BE2C (cell line): ENCODE data around the gene NQO1.

Experiments
- DNase-seq: peaks from one replicate; pipeline ENCODE4 v3.0.0-alpha.2; 2020
- H3K27me3 ChIP-seq: fragments of 250-450 bp; sonication (Bioruptor Pico); 2 replicates; pipeline ENCODE4 v1.5.1; 2020; ENCODE audit warnings: mild to moderate bottlenecking
- H3K36me3 ChIP-seq: fragments of 250-450 bp; sonication (Bioruptor Pico); 2 replicates; pipeline ENCODE4 v1.5.1; 2020; ENCODE audit warnings: mild to moderate bottlenecking
- H3K4me1 ChIP-seq: fragments of 250-450 bp; sonication (Bioruptor Pico); 2 replicates; pipeline ENCODE4 v1.5.1; 2020
- H3K4me3 ChIP-seq: 2 replicates; pipeline ENCODE4 v1.5.1; 2011; ENCODE audit warnings: low read depth, low read length
- H3K9me3 ChIP-seq: fragments of 250-450 bp; sonication (Bioruptor Pico); 2 replicates; pipeline ENCODE4 v1.5.1; 2020
- TF ChIP-seq, protein P1 (sequence below): IDR thresholded peaks from 2 replicates; pipeline ENCODE4 v1.5.1; 2012; ENCODE audit warnings: mild to moderate bottlenecking, low read depth, low read length

NQO1 gene

DNA sequence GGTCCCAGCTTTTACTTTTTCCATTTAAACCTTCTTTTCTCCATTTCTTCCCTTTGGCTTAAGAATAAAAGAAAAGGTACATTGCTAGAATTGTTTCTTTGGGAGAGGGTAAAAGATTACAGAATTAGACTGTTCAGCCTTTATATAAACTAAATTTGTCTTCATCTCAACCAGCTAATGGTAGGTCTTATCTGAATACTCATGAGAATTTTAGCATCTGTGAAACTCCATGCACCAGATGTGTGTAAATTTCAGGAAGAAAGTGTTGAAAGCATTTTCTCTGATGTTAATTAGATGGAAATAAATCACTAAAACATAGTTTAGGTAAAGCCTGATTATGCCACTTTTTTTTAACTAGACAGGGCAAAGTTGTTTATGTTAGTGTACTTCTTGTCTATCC, 24.9 kb downstream of the NQO1 start:
- H3K4me3 ChIP-seq = no peak overlapping the region
- H3K4me1 ChIP-seq = no peaks in the 10 kb centered on the region
- H3K36me3 ChIP-seq = peaks cover 3% of the 10 kb centered on the region
- H3K9me3 ChIP-seq = no peaks in the 10 kb centered on the region
- no peak for DNase-seq
- H3K27me3 ChIP-seq = no peaks in the 10 kb centered on the region
- TF ChIP-seq, protein P1, sequence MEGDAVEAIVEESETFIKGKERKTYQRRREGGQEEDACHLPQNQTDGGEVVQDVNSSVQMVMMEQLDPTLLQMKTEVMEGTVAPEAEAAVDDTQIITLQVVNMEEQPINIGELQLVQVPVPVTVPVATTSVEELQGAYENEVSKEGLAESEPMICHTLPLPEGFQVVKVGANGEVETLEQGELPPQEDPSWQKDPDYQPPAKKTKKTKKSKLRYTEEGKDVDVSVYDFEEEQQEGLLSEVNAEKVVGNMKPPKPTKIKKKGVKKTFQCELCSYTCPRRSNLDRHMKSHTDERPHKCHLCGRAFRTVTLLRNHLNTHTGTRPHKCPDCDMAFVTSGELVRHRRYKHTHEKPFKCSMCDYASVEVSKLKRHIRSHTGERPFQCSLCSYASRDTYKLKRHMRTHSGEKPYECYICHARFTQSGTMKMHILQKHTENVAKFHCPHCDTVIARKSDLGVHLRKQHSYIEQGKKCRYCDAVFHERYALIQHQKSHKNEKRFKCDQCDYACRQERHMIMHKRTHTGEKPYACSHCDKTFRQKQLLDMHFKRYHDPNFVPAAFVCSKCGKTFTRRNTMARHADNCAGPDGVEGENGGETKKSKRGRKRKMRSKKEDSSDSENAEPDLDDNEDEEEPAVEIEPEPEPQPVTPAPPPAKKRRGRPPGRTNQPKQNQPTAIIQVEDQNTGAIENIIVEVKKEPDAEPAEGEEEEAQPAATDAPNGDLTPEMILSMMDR = no peak

DNA sequence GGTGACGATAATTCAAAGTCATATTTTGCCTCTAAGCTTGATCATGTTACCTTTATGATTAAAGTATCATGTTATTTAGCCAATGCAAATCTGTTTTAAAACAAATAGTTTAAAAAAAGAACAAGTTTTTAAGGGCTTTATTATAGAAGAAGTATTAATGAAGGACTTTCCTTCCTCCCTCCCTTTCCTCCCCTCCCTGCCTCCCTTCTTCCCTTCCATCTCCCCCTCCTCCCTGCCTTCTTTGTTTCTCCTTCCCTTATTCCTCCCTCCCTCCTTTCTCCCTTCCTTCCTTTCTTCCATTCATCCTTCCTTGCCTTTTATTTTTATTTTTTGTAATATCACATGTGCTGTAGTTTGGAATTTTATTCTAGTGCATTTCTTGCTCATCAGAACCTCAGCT, 26.4 kb downstream of the NQO1 start:
- no peak for DNase-seq
- no peaks in the 10 kb centered on the region for H3K9me3 ChIP-seq
- no peaks in the 10 kb centered on the region for H3K4me1 ChIP-seq
- TF ChIP-seq, protein P1 = no peak
- H3K4me3 ChIP-seq = no peak overlapping the region
- H3K27me3 ChIP-seq = no peaks in the 10 kb centered on the region
- peaks cover 12% of the 10 kb centered on the region for H3K36me3 ChIP-seq

DNA sequence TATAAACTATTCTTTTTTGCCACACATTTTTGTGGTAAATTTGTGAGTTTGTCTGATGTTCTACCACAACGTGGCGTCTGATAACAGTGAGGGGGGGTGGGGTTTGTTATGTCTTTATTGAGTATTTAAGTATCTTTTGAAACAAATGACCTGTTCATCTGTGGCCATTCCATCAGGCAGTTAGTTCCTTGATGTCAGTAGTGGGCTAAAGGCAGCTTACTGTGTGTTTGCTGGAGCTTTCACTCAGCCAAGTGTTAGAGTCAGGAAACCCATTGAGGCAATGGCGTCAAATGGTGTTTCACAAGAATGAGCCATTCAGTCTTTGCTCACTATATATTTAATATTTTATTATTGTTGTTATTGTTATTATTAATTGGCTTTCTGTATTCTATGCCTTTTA, 28.0 kb downstream of the NQO1 start:
- H3K9me3 ChIP-seq = no peaks in the 10 kb centered on the region
- H3K36me3 ChIP-seq = peaks cover 22% of the 10 kb centered on the region
- H3K4me1 ChIP-seq = no peaks in the 10 kb centered on the region
- DNase-seq = no peak
- no peaks in the 10 kb centered on the region for H3K27me3 ChIP-seq
- H3K4me3 ChIP-seq = no peak overlapping the region
- TF ChIP-seq, protein P1 = no peak

DNA sequence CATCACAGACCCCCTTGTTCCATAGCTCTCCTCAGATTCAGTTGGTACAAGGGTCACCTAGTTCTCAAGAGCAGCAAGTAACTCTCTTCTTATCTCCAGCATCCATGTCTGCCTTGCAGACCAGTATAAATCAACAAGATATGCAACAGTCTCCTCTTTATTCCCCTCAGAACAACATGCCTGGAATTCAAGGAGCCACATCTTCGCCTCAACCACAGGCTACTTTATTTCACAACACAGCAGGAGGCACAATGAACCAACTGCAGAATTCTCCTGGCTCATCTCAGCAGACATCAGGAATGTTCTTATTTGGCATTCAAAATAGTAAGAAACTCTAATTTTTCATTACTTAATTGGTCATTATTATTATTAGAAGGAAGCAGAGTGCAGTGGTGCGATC, 32.4 kb downstream of the NQO1 start:
- H3K4me3 ChIP-seq = no peak overlapping the region
- no peaks in the 10 kb centered on the region for H3K4me1 ChIP-seq
- no peak for DNase-seq
- H3K36me3 ChIP-seq = peaks cover 48% of the 10 kb centered on the region
- TF ChIP-seq, protein P1 = no peak
- H3K27me3 ChIP-seq = no peaks in the 10 kb centered on the region
- no peaks in the 10 kb centered on the region for H3K9me3 ChIP-seq

DNA sequence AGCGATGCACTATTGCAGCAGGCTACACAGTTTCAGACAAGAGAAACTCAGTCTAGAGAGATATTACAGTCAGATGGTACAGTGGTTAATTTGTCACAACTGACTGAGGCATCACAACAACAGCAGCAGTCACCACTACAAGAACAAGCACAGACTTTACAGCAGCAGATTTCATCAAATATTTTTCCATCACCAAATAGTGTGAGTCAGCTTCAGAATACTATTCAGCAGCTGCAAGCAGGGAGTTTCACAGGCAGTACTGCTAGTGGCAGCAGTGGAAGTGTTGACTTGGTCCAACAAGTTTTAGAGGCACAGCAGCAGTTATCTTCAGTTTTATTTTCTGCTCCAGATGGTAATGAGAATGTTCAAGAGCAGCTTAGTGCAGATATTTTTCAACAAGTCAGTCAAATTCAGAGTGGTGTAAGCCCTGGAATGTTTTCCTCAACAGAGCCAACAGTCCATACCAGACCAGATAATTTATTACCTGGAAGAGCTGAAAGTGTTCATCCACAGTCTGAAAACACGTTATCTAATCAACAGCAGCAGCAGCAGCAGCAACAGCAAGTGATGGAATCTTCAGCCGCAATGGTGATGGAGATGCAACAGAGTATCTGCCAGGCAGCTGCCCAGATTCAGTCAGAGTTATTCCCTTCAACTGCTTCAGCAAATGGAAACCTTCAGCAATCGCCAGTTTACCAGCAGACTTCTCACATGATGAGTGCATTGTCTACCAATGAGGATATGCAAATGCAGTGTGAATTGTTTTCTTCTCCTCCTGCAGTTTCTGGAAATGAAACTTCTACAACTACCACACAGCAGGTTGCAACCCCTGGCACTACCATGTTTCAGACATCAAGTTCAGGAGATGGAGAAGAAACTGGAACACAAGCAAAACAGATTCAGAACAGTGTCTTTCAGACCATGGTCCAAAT, 34.1 kb downstream of the NQO1 start:
- H3K9me3 ChIP-seq = no peaks in the 10 kb centered on the region
- peaks cover 48% of the 10 kb centered on the region for H3K36me3 ChIP-seq
- TF ChIP-seq, protein P1 = no peak
- DNase-seq = no peak
- H3K4me1 ChIP-seq = no peaks in the 10 kb centered on the region
- H3K27me3 ChIP-seq = no peaks in the 10 kb centered on the region
- no peak overlapping the region for H3K4me3 ChIP-seq

DNA sequence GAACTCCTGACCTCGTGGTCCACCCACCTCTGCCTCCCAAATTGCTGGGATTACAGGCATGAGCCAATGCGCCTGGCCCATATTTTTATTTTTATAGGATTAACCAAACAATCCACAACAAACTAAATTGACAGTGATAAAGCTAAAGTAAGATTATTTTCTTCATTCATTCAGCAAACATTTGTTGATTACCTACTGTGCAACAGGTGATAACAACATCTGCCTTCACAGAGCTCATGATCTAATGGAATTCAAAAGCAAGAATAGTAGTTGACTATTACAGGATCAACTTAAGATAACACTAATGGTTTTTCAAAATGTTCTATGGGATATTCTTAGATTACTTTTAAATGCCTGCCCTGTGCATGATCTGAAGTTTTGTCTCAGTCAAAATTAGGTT, 37.8 kb downstream of the NQO1 start:
- H3K4me3 ChIP-seq = no peak overlapping the region
- no peaks in the 10 kb centered on the region for H3K9me3 ChIP-seq
- H3K36me3 ChIP-seq = peaks cover 45% of the 10 kb centered on the region
- H3K4me1 ChIP-seq = no peaks in the 10 kb centered on the region
- TF ChIP-seq, protein P1 = no peak
- H3K27me3 ChIP-seq = no peaks in the 10 kb centered on the region
- no peak for DNase-seq
